GM21360 (cell line): ENCODE measurements around the gene TEX261.
"Not testable (repeated sequence)": the region's sequence is repeated elsewhere in the genome, so short reads cannot be mapped to it uniquely, and the experiment has no call there.

Experiments
- ATAC-seq: cut with Tn5 transposase; IDR thresholded peaks from one replicate; pipeline ENCODE4 v1.9.1; 2021; ENCODE audit warnings: mild to moderate bottlenecking, moderate library complexity; ENCODE audit not compliant: unreplicated experiment

The TEX261 gene

GRCh38 chr2:70994699-70995425 lies at the start of gene TEX261:
TEX261 (minus strand) TSS chr2:70994873; CDS start chr2:70994757, 116 bp downstream.
- ATAC-seq: peak; percentile 93

- ATAC-seq: no peak
Observed at GRCh38 chr2:71043531-71044407, 49.1 kb upstream of the TEX261 start.

- no peak for ATAC-seq
Observed at GRCh38 chr2:71042287-71042686, 47.6 kb upstream of the TEX261 start.

- not testable (repeated sequence) for ATAC-seq
Observed at GRCh38 chr2:71036296-71036695, 41.6 kb upstream of the TEX261 start.

- ATAC-seq: not testable (repeated sequence)
Observed at GRCh38 chr2:71023553-71024243, 29.0 kb upstream of the TEX261 start.

GRCh38 chr2:71021394-71021793 lies 26.7 kb upstream of the TEX261 start:
- not testable (repeated sequence) for ATAC-seq

GRCh38 chr2:71019989-71020388 lies 25.3 kb upstream of the TEX261 start:
- not testable (repeated sequence) for ATAC-seq

GRCh38 chr2:71018625-71019024 lies 24.0 kb upstream of the TEX261 start:
- no peak for ATAC-seq

GRCh38 chr2:71011786-71012185 lies 17.1 kb upstream of the TEX261 start:
- ATAC-seq: not testable (repeated sequence)

- ATAC-seq: no peak
Observed at GRCh38 chr2:71008342-71008741, 13.7 kb upstream of the TEX261 start.

GRCh38 chr2:71006955-71007799 lies 12.5 kb upstream of the TEX261 start:
- ATAC-seq: no peak

- no peak for ATAC-seq
Observed at GRCh38 chr2:71006323-71006722, 11.7 kb upstream of the TEX261 start.

GRCh38 chr2:71005271-71006202 lies 10.9 kb upstream of the TEX261 start:
- no peak for ATAC-seq

GRCh38 chr2:71004857-71005256 lies 10.2 kb upstream of the TEX261 start:
- no peak for ATAC-seq

GRCh38 chr2:71003966-71004755 lies 9.5 kb upstream of the TEX261 start:
- ATAC-seq: no peak

- no peak for ATAC-seq
Observed at GRCh38 chr2:71003396-71003795, 8.7 kb upstream of the TEX261 start.

GRCh38 chr2:71001981-71002570 lies 7.4 kb upstream of the TEX261 start:
- no peak for ATAC-seq

- ATAC-seq: no peak
Observed at GRCh38 chr2:71001592-71001927, 6.9 kb upstream of the TEX261 start.
